Right lobe of liver (tissue), 6 donors: ENCODE measurements around the gene PEX5. TPM values are rescaled to one million over a fixed set of nuclear protein-coding genes. Genes with fewer than 3 reads are reported as not detected.

ENCODE experiments used
- ATAC-seq, 4 donors: fragments of 200-7000 bp; cut with Tn5 transposase; one replicate each; pipeline ENCODE4 v1.9.1; 2020; ENCODE audit warnings: mild to moderate bottlenecking in 4 of 4, moderate library complexity in 4 of 4
- DNase-seq, 3 donors: peaks; one replicate each; pipeline ENCODE4 v3.0.0-alpha.2; 2020
- H3K27ac ChIP-seq, 3 donors: fragments of 200-600 bp; one replicate each; pipeline ENCODE4 v1.8.0; 2022
- H3K27me3 ChIP-seq, 2 donors: fragments of 200-600 bp; one replicate each; pipeline ENCODE4 v1.8.0; 2022
- H3K36me3 ChIP-seq, 4 donors: fragments of 200-600 bp; sonication (generic) in 1 of 4; one replicate each; pipeline versions ENCODE4 v1.5.1 to v1.8.0; 2017 to 2022; ENCODE audit warnings: control low read depth in 1 of 4
- H3K4me1 ChIP-seq, 4 donors: fragments of 200-600 bp; sonication (generic) in 1 of 4; one replicate each; pipeline versions ENCODE4 v1.5.1 to v1.8.0; 2017 to 2022; ENCODE audit warnings: control low read depth in 1 of 4
- H3K4me3 ChIP-seq, 3 donors: fragments of 200-600 bp; one replicate each; pipeline ENCODE4 v1.8.0; 2022
- H3K9me3 ChIP-seq, 4 donors: fragments of 200-600 bp; sonication (generic) in 1 of 4; one replicate each; pipeline versions ENCODE4 v1.5.1 to v1.8.0; 2017 to 2022; ENCODE audit warnings: control low read depth in 1 of 4
- CTCF ChIP-seq, 4 donors: fragments of 200-600 bp in 3 of 4; fragments of 450-650 bp in 1 of 4; IDR thresholded peaks; one replicate each; pipeline versions ENCODE4 v1.5.1 to v1.8.0; 2016 to 2022; ENCODE audit warnings: antibody characterized with exemption in 4 of 4, mild to moderate bottlenecking in 2 of 4
- POLR2A ChIP-seq: fragments of 450-650 bp; IDR thresholded peaks from one replicate; pipeline ENCODE4 v1.6.1; 2017; ENCODE audit warnings: antibody characterized with exemption, mild to moderate bottlenecking
- WGBS: methylation state at CpG from one replicate; pipeline ENCODE4 v1.1.6; 2018; ENCODE audit warnings: low coverage, low lambda C conversion rate; ENCODE audit not compliant: insufficient coverage; ENCODE audit errors: missing lambda C conversion rate; 5-methylcytosine and 5-hydroxymethylcytosine counted together
- intact Hi-C, 2 donors: fragments of 100-400 bp; cut with DNase I; formaldehyde crosslinking; loops; one replicate each; pipeline versions ENCODE4 v1.11.2 to v1.14.1; 2022
- total RNA-seq, 6 experiments: library from RNA; depleted of rRNA in 2 of 6; stranded (reverse); fragments of >200 nt in 2 of 6; fragmentation: NEBNext Ultra II Directional in 3 of 6; extraction: Animal tissue kit (Norgen Biotek cat#: 25700) in 3 of 6; gene quantifications; one replicate each; pipeline versions ENCODE4 v1.1.0 to v1.2.4, GENCODE V29; 2016 to 2023
- donor health status: DM: no; HTN: yes; CAD: no.
- donor health status: DM: no; HTN: no; CAD: no.
- donor health status: DM: no; HTN: no; CAD: no.
- donor health status: DM: no; HTN: yes; CAD: no.
- donor health status: DM: no; HTN: yes; CAD: no.

The PEX5 gene
- total RNA-seq, 6 experiments from 2014 or later, result 28.7 to 43.9 (median 36.2) TPM

GRCh38 chr12:7219599-7220243, 30.2 kb downstream of the PEX5 start:
- no peaks in the 10 kb centered on the region for H3K4me1 ChIP-seq
- no peak overlapping the region for H3K27ac ChIP-seq
- no peaks in the 10 kb centered on the region for H3K27me3 ChIP-seq
- TF ChIP-seq CTCF (IDR thresholded peaks at IDR 0.05), result peak; percentile 88 to 92 (median 90)
- no peak for TF ChIP-seq POLR2A
- DNase-seq (peak in 2 of 3 donors; percentile 50 to 73), ATAC-seq (peak; percentile 87 to 94 (median 91))
- no peaks in the 10 kb centered on the region for H3K9me3 ChIP-seq
- H3K4me3 ChIP-seq, result no peak overlapping the region
- intact Hi-C loops, result loop anchor here (10.0 kb wide), 2 partner anchors 245 to 415 kb away; no protein-coding TSS in a partner anchor
- H3K36me3 ChIP-seq, result no peaks in the 10 kb centered on the region
- 6% methylated on average over 3 of the region's 3 CpGs for WGBS

GRCh38 chr12:7221486-7221885, 32.0 kb downstream of the PEX5 start:
- intact Hi-C loops, result loop anchor here in 1 of 2 donors (10.0 kb wide), 2 partner anchors 243 to 413 kb away; no protein-coding TSS in a partner anchor
- DNase-seq, result no peak
- Histone ChIP-seq H3K36me3 (no peaks in the 10 kb centered on the region), H3K27ac (no peak overlapping the region), H3K4me3 (no peak overlapping the region), H3K27me3 (no peaks in the 10 kb centered on the region), H3K9me3 (no peaks in the 10 kb centered on the region), H3K4me1 (no peaks in the 10 kb centered on the region)
- WGBS, result 60% methylated on average over 1 of the region's 1 CpG
- no peak for TF ChIP-seq POLR2A
- no peak for ATAC-seq

GRCh38 chr12:7229741-7230140, 40.3 kb downstream of the PEX5 start:
- DNase-seq (no peak), ATAC-seq (no peak)
- Histone ChIP-seq H3K27ac (no peak overlapping the region), H3K4me3 (no peak overlapping the region), H3K9me3 (no peaks in the 10 kb centered on the region), H3K4me1 (no peaks in the 10 kb centered on the region), H3K27me3 (no peaks in the 10 kb centered on the region), H3K36me3 (no peaks in the 10 kb centered on the region)
- intact Hi-C loops, result loop anchor here in 1 of 2 donors (10.0 kb wide), 2 partner anchors 235 to 405 kb away; no protein-coding TSS in a partner anchor
- TF ChIP-seq CTCF (IDR thresholded peaks at IDR 0.05) (no peak), POLR2A (no peak)
- whole genome bisulfite sequencing, result 79% methylated on average over 2 of the region's 2 CpGs

- ATAC-seq (no peak), DNase-seq (no peak)
- intact Hi-C loops, result no loop called here
- H3K4me1 ChIP-seq, result no peaks in the 10 kb centered on the region
- 70% methylated on average over 3 of the region's 3 CpGs for WGBS
- no peak overlapping the region for H3K27ac ChIP-seq
- TF ChIP-seq CTCF (IDR thresholded peaks at IDR 0.05) (no peak), POLR2A (no peak)
- no peaks in the 10 kb centered on the region for H3K9me3 ChIP-seq
- no peak overlapping the region for H3K4me3 ChIP-seq
- no peaks in the 10 kb centered on the region for H3K36me3 ChIP-seq
- no peaks in the 10 kb centered on the region for H3K27me3 ChIP-seq
These were observed 52.0 kb downstream of the PEX5 start for GRCh38 chr12:7241404-7242005.
